ENCODE data around the gene NPHS1. TPM values are rescaled to one million over a fixed set of nuclear protein-coding genes. Genes with fewer than 3 reads are reported as not detected.
A peak's percentile ranks its signal among the peaks of the same experiment; 100 is the strongest.

NPHS1 gene
- total RNA-seq, 1 experiment from 2014 or later: 0.67 TPM

- no TSS peak for BruUV-seq (replicated peaks)
- in situ Hi-C loops (cut with HindIII; ENCODE audit: low pct_unique_long_range_greater_than_20kb, low sequenced_read_pairs) (no loop called here), intact Hi-C loops (cut with micrococcal nuclease; ENCODE audit: unreplicated experiment) (loop anchor here (1.0 kb wide), 1 partner anchor 49 kb away; no protein-coding TSS in a partner anchor)
- peak; percentile 73 for ATAC-seq
- no peak overlapping the region for H3K4me3 ChIP-seq (ENCODE audit: low read depth in 2 of 2, low read length in 2 of 2)
- H3K9me3 ChIP-seq (ENCODE audit: control insufficient read depth, insufficient read depth, low read depth, low read length): no peaks in the 10 kb centered on the region
- ChIA-PET POLR2A (interaction anchor here (0.6 kb wide), 1 partner anchor 188 kb away, joined by 3 read pairs; no protein-coding TSS in a partner anchor), CTCF (interaction anchor here (1.1 kb wide), 1 partner anchor 50 kb away, joined by 3 read pairs; no protein-coding TSS in a partner anchor)
- H3K27me3 ChIP-seq (ENCODE audit: control insufficient read depth, insufficient read depth, low read length): no peaks in the 10 kb centered on the region
- H3K4me1 ChIP-seq (ENCODE audit: control insufficient read depth, insufficient read depth, low read length): 0 out of 2 replicates have a peak, but pooled peaks cover 2% of the 10 kb centered on the region
- H3K36me3 ChIP-seq (ENCODE audit: control insufficient read depth, insufficient read depth, low read length): no peaks in the 10 kb centered on the region
- TF ChIP-seq REST (IDR thresholded peaks at IDR 0.05; ENCODE audit: insufficient read depth in 1 of 2, low read depth in 2 of 2, low read length in 1 of 2): peak in 1 of 2 experiments; percentile 42; a peak in 1 of 4 replicates
- TF ChIP-seq SIN3A (IDR thresholded peaks at IDR 0.05; ENCODE audit: borderline replicate concordance, insufficient read depth, low read depth, low read length): no peak
- no peak for TF ChIP-seq CTCF (IDR thresholded peaks at IDR 0.05)
- peak; percentile 87 for DNase-seq (ENCODE audit: low read depth, low spot score)
- no peak overlapping the region for H3K27ac ChIP-seq (ENCODE audit: low read length)
Observed at GRCh38 chr19:35882114-35882832, 30.0 kb upstream of the NPHS1 start.

GRCh38 chr19:35879770-35880317 is 27.5 kb upstream of the NPHS1 start:
- Histone ChIP-seq H3K9me3 (ENCODE audit: control insufficient read depth, insufficient read depth, low read depth, low read length) (no peaks in the 10 kb centered on the region), H3K27ac (ENCODE audit: low read length) (no peak overlapping the region), H3K27me3 (ENCODE audit: control insufficient read depth, insufficient read depth, low read length) (no peaks in the 10 kb centered on the region), H3K4me3 (ENCODE audit: low read depth in 2 of 2, low read length in 2 of 2) (no peak overlapping the region), H3K36me3 (ENCODE audit: control insufficient read depth, insufficient read depth, low read length) (no peaks in the 10 kb centered on the region), H3K4me1 (ENCODE audit: control insufficient read depth, insufficient read depth, low read length) (0 out of 2 replicates have a peak, but pooled peaks cover 2% of the 10 kb centered on the region)
- TF ChIP-seq POLR2AphosphoS5 (IDR thresholded peaks at IDR 0.05; ENCODE audit: low read depth, low read length) (0 out of 2 replicates have a peak, but pooled peaks have one; percentile 17), CTCF (IDR thresholded peaks at IDR 0.05) (no peak), REST (IDR thresholded peaks at IDR 0.05; ENCODE audit: insufficient read depth in 1 of 2, low read depth in 2 of 2, low read length in 1 of 2) (peak; percentile 100), TCF7L2 (IDR thresholded peaks at IDR 0.05; ENCODE audit: low read depth, low read length) (no peak), SIN3A (IDR thresholded peaks at IDR 0.05; ENCODE audit: borderline replicate concordance, insufficient read depth, low read depth, low read length) (peak; percentile 88; the same call in 1 of the 2 replicates)
- BruUV-seq (replicated peaks): no TSS peak
- POLR2A ChIA-PET: interaction anchor here (0.5 to 1.0 kb wide), 3 partner anchors 51 to 232 kb away, joined by 3 to 10 read pairs (median 5); no protein-coding TSS in a partner anchor
- intact Hi-C loops (cut with micrococcal nuclease; ENCODE audit: unreplicated experiment) (no loop called here), in situ Hi-C loops (cut with HindIII; ENCODE audit: low pct_unique_long_range_greater_than_20kb, low sequenced_read_pairs) (no loop called here)
- peak; percentile 50 for DNase-seq (ENCODE audit: low read depth, low spot score)
- CTCF ChIA-PET: interaction anchor here (0.5 to 1.1 kb wide), 2 partner anchors 41 to 67 kb away, joined by 3 to 5 read pairs; no protein-coding TSS in a partner anchor
- peak; percentile 93 for ATAC-seq
